GM12864 (cell line): ENCODE measurements around the gene FAF1.

ENCODE experiments used
- DNase-seq: peaks from one replicate; pipeline ENCODE4 v3.0.0-alpha.2; 2011; ENCODE audit warnings: low read depth
- H3K4me3 ChIP-seq: 2 replicates; pipeline ENCODE4 v1.5.1; 2011; ENCODE audit warnings: mild to moderate bottlenecking, low read depth, low read length, control low read depth
- CTCF ChIP-seq: IDR thresholded peaks from 2 replicates; pipeline ENCODE4 v1.5.1; 2011; ENCODE audit warnings: low read depth, mild to moderate bottlenecking, moderate library complexity, low read length, control low read depth, inconsistent platforms; ENCODE audit errors: missing control alignments

The FAF1 gene

GRCh38 chr1:50978144-50978851 is 18.2 kb upstream of the FAF1 start:
- peak overlapping the region; percentile 85 for H3K4me3 ChIP-seq
- TF ChIP-seq CTCF, result no peak
- DNase-seq, result no peak

DNA sequence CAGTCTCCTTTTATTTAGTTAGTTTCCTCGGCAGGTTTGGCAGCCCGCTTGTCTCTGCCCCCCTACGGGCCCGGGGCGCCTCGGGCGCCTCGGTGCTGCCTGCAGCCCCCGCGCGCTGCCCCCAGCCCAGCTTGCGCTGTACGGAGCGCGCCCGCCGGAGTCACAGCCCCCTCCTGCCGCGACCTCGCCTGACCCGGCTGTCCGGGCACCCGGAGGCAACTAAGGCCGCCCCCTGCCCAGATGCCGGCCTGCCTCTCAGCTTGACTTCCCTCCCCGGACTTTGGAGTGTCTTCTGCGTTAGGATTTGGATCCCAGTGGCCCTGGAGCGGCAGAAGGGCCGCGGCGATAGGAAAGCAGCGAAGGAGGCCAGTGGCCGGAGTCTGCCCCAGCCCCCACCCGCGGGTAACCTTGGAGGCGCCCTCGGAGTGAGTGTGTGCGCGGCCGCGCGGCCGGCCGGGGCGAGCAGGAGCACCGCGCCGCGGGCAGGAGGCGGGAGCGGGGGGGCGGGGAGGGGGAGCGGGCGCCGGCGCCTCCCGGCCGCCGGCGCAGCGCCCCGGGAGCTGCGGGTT is 17.6 kb upstream of the FAF1 start:
- DNase-seq, result no peak
- peak overlapping the region; percentile 85 for H3K4me3 ChIP-seq
- TF ChIP-seq CTCF, result no peak

GRCh38 chr1:50976890-50977574 is 17.0 kb upstream of the FAF1 start:
- H3K4me3 ChIP-seq, result peak overlapping the region; percentile 85
- no peak for TF ChIP-seq CTCF
- DNase-seq, result peak; percentile 68

- no peak for DNase-seq
Measured at GRCh38 chr1:50976111-50976889, 16.2 kb upstream of the FAF1 start.

GRCh38 chr1:50975436-50975835 is 15.4 kb upstream of the FAF1 start:
- TF ChIP-seq CTCF, result no peak
- no peak overlapping the region for H3K4me3 ChIP-seq
- DNase-seq, result no peak

More at GRCh38 chr1:50976111-50976889, 16.2 kb upstream of the FAF1 start:
- no peak for TF ChIP-seq CTCF
- H3K4me3 ChIP-seq, result peak overlapping the region; percentile 85

- DNase-seq, result no peak
- no peak overlapping the region for H3K4me3 ChIP-seq
- no peak for TF ChIP-seq CTCF
Measured at GRCh38 chr1:50974618-50974935, 14.5 kb upstream of the FAF1 start.
